NCI-H526 (cell line): ENCODE results near the gene CYP2W1.
A peak's percentile ranks its signal among the peaks of the same experiment; 100 is the strongest.

Experiments
- DNase-seq, 2 experiments: peaks; one replicate each; lab custom pipeline; 2025; lab: John Stamatoyannopoulos, UW

CYP2W1 gene

GRCh38 chr7:983616-984071 lies 663 bp downstream of the CYP2W1 start:
- DNase-seq = no peak

GRCh38 chr7:984361-985126 lies 1.6 kb downstream of the CYP2W1 start:
- no peak for DNase-seq

GRCh38 chr7:985127-985416 lies 2.1 kb downstream of the CYP2W1 start:
- no peak for DNase-seq

- no peak for DNase-seq
Measured at GRCh38 chr7:985915-986741, 3.1 kb downstream of the CYP2W1 start.

GRCh38 chr7:986766-987751 lies 4.1 kb downstream of the CYP2W1 start:
- DNase-seq = no peak

- no peak for DNase-seq
Measured at GRCh38 chr7:987909-988308, 4.9 kb downstream of the CYP2W1 start.

GRCh38 chr7:988426-988911 lies 5.5 kb downstream of the CYP2W1 start:
- DNase-seq = no peak

- DNase-seq = no peak
Measured at GRCh38 chr7:988963-989529, 6.1 kb downstream of the CYP2W1 start.

GRCh38 chr7:990352-990932 lies 7.5 kb downstream of the CYP2W1 start:
- no peak for DNase-seq

- no peak for DNase-seq
Measured at GRCh38 chr7:990933-991728, 8.2 kb downstream of the CYP2W1 start.

GRCh38 chr7:991729-992656 lies 9.0 kb downstream of the CYP2W1 start:
- no peak for DNase-seq

GRCh38 chr7:992709-993607 lies 10.0 kb downstream of the CYP2W1 start:
- DNase-seq = peak; percentile 88 to 95

- no peak for DNase-seq
Measured at GRCh38 chr7:994592-995308, 11.8 kb downstream of the CYP2W1 start.

- DNase-seq = no peak
Measured at GRCh38 chr7:995571-995970, 12.6 kb downstream of the CYP2W1 start.

GRCh38 chr7:996079-996872 lies 13.3 kb downstream of the CYP2W1 start:
- no peak for DNase-seq
